C4-2B (cell line): ENCODE measurements around the gene ACBD6.
A peak's percentile ranks its signal among the peaks of the same experiment; 100 is the strongest.

Source experiments
- CTCF ChIP-seq: fragments of 450-650 bp; conservative IDR thresholded peaks from 2 replicates; pipeline ENCODE4 v1.5.1; 2017; ENCODE audit warnings: mild to moderate bottlenecking
- ZFX ChIP-seq: fragments of 450-650 bp; IDR thresholded peaks from 2 replicates; pipeline ENCODE4 v1.6.1; 2017

GRCh38 chr1:180515857-180516388 lies 13.5 kb upstream of the ACBD6 start:
- peak; percentile 92 for TF ChIP-seq CTCF
- no peak for TF ChIP-seq ZFX
